Lower lobe of right lung (tissue), 2 donors: Measurements from ENCODE around the gene KIRREL1. TPM values are rescaled to one million over a fixed set of nuclear protein-coding genes. Genes with fewer than 3 reads are reported as not detected.

Source experiments
- ATAC-seq, 2 donors: fragments of 200-7000 bp; cut with Tn5 transposase; one replicate each; pipeline ENCODE4 v1.9.1; 2020 to 2022; ENCODE audit warnings: mild to moderate bottlenecking in 2 of 2, moderate library complexity in 2 of 2
- DNase-seq: peaks from one replicate; pipeline ENCODE4 v3.0.0-alpha.2; 2020
- H3K27ac ChIP-seq: fragments of 200-600 bp; one replicate; pipeline ENCODE4 v1.8.0; 2022
- H3K27me3 ChIP-seq: fragments of 200-600 bp; one replicate; pipeline ENCODE4 v1.8.0; 2022; ENCODE audit warnings: low read depth
- H3K36me3 ChIP-seq: fragments of 200-600 bp; one replicate; pipeline ENCODE4 v1.8.0; 2022; ENCODE audit warnings: mild to moderate bottlenecking
- H3K4me1 ChIP-seq: fragments of 200-600 bp; one replicate; pipeline ENCODE4 v1.8.0; 2022
- H3K4me3 ChIP-seq: fragments of 200-600 bp; one replicate; pipeline ENCODE4 v1.8.0; 2022; ENCODE audit warnings: mild to moderate bottlenecking
- H3K9me3 ChIP-seq: fragments of 200-600 bp; one replicate; pipeline ENCODE4 v1.8.0; 2022
- intact Hi-C: fragments of 100-400 bp; cut with DNase I; formaldehyde crosslinking; loops from one replicate; pipeline ENCODE4 v1.11.0; 2022
- total RNA-seq: library from RNA; stranded (reverse); fragmentation: NEBNext Ultra II Directional; extraction: Animal tissue kit (Norgen Biotek cat#: 25700); gene quantifications from one replicate; pipeline ENCODE4 v1.2.1, GENCODE V29; 2021
- TF ChIP-seq, protein P1 (sequence below): fragments of 200-600 bp; IDR thresholded peaks from one replicate; pipeline ENCODE4 v1.8.0; 2022; ENCODE audit warnings: antibody characterized with exemption, mild to moderate bottlenecking
- donor health status: DM: no; HTN: yes; CAD: no; lungs with severe emphysema.

Gene KIRREL1
- total RNA-seq, 1 donor from 2014 or later: 26.9 TPM

DNA sequence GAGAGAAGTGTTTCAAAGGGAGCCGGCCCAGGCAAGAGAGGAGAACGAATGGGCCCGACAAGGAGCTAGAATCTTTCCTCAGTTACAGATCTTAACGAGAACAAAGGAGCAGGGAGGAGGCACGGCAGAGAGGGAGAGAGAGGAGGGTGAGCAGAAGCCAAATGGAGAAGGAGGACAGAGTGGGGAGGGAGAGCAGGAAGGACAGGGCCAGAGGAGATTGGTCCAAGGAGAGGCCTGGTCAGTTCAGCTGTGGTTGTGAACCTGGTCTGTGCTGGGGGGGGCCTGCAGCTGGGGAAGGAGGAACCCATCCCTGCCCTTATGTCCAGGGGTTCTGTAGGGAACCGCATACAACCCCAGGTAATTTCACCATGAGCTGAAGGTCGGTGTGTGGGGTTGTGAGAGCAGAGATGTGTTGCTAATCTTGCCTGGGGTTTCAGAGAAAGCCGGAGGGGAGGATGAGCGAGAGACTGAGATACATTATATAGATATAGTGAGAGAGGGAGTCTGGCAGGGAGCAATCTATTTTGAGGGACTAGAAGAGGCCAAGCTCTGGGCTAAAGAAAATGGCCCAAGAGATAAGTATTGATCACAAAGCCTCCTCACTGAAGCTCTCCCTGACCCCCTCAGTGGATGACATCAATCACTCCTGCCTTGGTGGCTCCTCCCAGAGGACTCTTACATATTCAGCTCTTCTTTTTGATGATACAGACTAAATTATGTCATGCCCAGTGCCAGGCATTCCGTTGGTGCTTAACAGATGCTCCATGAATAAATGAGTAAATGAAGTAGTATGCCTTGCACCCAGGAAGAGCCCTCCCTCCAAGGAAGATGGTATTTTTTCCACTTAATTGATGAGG is 123.1 kb downstream of the KIRREL1 start:
- TF ChIP-seq, protein P1, sequence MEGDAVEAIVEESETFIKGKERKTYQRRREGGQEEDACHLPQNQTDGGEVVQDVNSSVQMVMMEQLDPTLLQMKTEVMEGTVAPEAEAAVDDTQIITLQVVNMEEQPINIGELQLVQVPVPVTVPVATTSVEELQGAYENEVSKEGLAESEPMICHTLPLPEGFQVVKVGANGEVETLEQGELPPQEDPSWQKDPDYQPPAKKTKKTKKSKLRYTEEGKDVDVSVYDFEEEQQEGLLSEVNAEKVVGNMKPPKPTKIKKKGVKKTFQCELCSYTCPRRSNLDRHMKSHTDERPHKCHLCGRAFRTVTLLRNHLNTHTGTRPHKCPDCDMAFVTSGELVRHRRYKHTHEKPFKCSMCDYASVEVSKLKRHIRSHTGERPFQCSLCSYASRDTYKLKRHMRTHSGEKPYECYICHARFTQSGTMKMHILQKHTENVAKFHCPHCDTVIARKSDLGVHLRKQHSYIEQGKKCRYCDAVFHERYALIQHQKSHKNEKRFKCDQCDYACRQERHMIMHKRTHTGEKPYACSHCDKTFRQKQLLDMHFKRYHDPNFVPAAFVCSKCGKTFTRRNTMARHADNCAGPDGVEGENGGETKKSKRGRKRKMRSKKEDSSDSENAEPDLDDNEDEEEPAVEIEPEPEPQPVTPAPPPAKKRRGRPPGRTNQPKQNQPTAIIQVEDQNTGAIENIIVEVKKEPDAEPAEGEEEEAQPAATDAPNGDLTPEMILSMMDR: no peak
- Histone ChIP-seq H3K27ac (no peak overlapping the region), H3K27me3 (peaks cover 61% of the 10 kb centered on the region), H3K4me1 (peaks cover 14% of the 10 kb centered on the region), H3K4me3 (no peak overlapping the region), H3K9me3 (no peaks in the 10 kb centered on the region), H3K36me3 (no peaks in the 10 kb centered on the region)
- no peak for DNase-seq
- no peak for ATAC-seq
- intact Hi-C loops: no loop called here

DNA sequence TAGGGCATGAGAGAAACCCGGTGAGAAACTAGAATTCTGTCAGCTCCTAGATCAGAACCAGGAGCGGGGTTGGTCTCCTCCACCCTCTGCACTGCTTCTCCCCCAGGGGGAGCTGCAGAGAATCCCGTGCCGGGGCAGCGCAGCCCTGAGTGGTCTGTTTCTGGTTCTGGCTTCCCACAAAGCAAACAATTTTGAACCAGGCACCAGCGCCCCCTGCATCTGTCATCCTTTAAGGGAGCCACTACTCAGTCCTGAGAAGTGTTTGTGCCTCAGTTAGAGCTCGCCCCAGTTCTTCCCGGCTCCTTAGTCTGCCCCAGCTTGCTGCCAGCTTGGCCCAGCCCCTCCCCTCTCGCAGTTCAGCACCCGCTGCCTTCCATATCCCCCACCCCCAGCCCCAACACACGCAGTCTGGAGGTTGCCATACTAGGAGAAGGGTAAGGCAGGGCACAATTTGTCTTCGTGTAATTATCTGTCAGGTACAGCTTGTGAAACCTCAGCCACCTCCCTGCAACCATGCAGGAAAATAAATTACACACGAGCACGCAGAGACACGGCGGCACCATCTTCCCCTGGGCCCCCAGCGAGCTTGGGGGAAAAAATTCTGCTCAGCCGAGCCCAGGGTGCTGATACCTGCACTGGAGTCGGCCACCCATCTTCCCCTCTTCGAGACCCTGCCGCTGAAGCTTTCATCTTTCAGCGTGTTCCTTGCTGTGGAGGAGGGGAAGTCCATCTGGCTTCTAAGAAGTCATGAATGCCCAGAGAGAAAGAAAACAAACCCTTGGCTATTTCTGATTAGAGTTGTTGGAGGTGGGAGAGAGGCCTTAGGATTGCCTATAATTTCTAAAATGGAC is 124.6 kb downstream of the KIRREL1 start:
- Histone ChIP-seq H3K27ac (no peak overlapping the region), H3K4me3 (peak overlapping the region; percentile 16), H3K27me3 (peaks cover 56% of the 10 kb centered on the region), H3K9me3 (no peaks in the 10 kb centered on the region), H3K36me3 (no peaks in the 10 kb centered on the region), H3K4me1 (peaks cover 14% of the 10 kb centered on the region)
- intact Hi-C loops: no loop called here
- ATAC-seq: peak; percentile 58 to 61
- DNase-seq: no peak
- TF ChIP-seq, protein P1: peak; percentile 49

DNA sequence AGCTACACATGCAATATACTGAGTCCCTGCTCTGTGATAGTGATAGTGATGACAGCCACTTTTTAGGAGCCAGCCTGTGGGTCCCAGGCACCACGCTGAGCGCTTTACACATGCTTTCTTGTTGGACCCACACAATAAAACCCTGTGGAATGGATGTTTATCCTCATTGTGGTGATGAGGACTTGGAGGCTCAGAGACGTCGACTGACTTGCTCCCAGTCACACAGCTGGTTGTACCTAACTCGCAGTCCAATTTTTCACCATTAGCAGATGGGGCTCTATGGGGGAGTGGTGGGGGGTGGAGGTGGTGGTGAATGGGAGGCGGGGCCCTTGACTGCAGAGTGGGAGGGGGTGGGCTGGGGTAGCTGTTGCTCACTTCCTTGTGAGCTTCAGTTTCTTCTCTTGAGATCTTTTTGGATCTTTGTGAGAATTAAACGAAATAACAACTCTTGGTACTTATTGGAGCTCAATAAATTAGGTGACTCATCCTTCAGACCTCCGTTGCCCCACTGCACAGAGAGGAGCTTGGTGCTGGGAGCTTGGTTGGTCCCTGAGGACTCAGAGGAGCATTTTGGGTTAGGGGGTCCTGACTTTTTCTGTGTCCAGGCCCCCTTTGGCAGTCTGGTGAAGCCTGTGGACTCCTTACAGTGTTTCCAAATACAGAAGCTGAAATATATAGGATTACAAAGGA is 125.4 kb downstream of the KIRREL1 start:
- TF ChIP-seq, protein P1: no peak
- peaks cover 10% of the 10 kb centered on the region for H3K4me1 ChIP-seq
- no peaks in the 10 kb centered on the region for H3K9me3 ChIP-seq
- H3K27ac ChIP-seq: no peak overlapping the region
- H3K4me3 ChIP-seq: no peak overlapping the region
- no peak for ATAC-seq
- intact Hi-C loops: no loop called here
- DNase-seq: no peak
- H3K27me3 ChIP-seq: peaks cover 49% of the 10 kb centered on the region
- H3K36me3 ChIP-seq: no peaks in the 10 kb centered on the region

DNA sequence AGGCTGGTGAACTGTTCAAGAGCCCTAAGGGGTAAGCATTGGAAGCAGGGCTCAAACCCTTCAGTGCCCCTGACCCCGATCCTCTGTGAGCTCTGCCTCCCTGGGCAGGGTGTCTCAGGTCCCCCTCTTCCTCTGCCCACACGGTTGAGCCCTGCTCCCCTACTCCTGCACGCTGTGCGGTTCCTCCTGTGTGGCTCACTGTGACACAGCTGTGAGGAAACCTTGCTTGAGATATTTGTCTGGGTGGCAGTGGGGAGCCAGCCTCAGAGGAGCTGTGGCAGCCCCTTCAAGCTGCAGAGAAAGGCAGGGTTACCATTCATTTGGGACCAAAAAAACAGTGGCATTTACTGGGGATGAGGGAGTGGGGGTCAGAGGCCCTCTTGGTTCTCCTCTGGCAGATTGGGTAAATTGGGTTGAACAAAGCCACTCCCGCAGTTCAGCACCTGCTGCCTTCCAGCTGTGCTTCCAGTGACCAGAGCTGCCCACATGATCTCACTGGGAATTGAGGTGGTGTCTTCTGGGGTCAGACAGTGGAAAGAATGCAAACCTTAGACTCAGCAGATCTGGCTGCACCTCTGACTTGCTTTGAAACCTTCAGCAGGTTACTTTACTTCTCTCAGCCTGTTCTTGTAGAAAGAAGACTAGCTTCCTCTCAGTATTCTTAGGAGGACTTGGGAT is 126.7 kb downstream of the KIRREL1 start:
- Histone ChIP-seq H3K27me3 (peaks cover 36% of the 10 kb centered on the region), H3K27ac (no peak overlapping the region), H3K36me3 (no peaks in the 10 kb centered on the region), H3K4me3 (no peak overlapping the region), H3K9me3 (no peaks in the 10 kb centered on the region), H3K4me1 (peaks cover 7% of the 10 kb centered on the region)
- TF ChIP-seq, protein P1: no peak
- ATAC-seq (no peak), DNase-seq (no peak)
- intact Hi-C loops: loop anchor here (10.0 kb wide), 1 partner anchor 155 kb away; no protein-coding TSS in a partner anchor
